ENCODE results near the gene BCL11A. TPM values are rescaled to one million over a fixed set of nuclear protein-coding genes. Genes with fewer than 3 reads are reported as not detected.

Gene BCL11A
- total and polyA plus RNA-seq, 4 donors = 0.08 to 8.5 (median 0.47) TPM

DNA sequence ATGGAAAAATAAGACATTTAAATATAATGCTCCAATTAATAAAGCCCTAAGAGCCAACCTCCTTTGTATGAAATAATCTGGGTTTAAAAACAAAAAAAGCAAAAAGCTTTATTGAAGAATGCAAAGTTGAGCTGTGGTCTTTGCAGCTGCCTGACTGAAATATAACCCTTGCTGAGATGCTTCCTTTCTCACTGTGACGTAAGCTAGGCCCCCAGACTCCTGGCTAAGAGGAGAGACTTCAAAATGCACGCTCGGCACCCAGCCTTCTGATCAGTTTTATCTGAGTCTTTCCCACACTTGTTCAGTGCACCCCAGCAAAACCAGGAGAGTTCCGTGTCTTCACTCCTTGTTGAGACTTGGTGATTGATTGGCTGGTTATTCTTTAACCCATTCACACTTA, 115.3 kb downstream of the BCL11A start:
- Histone ChIP-seq H3K36me3 (ENCODE audit: control insufficient read depth in 4 of 4, insufficient read depth in 3 of 4, low read depth in 1 of 4, low read length in 3 of 4) (no peaks in the 10 kb centered on the region), H3K9me3 (ENCODE audit: control insufficient read depth in 4 of 4, low read length in 3 of 4) (no peaks in the 10 kb centered on the region), H3K27me3 (ENCODE audit: control insufficient read depth in 4 of 4, insufficient read depth in 4 of 4, low read length in 3 of 4) (no peaks in the 10 kb centered on the region), H3K4me3 (ENCODE audit: low read depth in 1 of 3, low read length in 3 of 3) (no peak overlapping the region), H3K4me1 (ENCODE audit: control insufficient read depth in 4 of 4, insufficient read depth in 4 of 4, low read length in 3 of 4) (no peaks in the 10 kb centered on the region), H3K9ac (ENCODE audit: low read depth in 1 of 2, low read length in 2 of 2) (no peak overlapping the region), H3K27ac (ENCODE audit: low read depth in 1 of 2, low read length in 2 of 2) (no peak overlapping the region)
- no peak for DNase-seq (ENCODE audit: low spot score)
- WGBS = 90% methylated on average over 4 of the region's 4 CpGs
- TF ChIP-seq EGR1 (IDR thresholded peaks at IDR 0.05; ENCODE audit: low read depth in 2 of 2) (no peak), FOXA1 (IDR thresholded peaks at IDR 0.05) (no peak), HNF4G (IDR thresholded peaks at IDR 0.05) (no peak), SP1 (IDR thresholded peaks at IDR 0.05) (no peak), FOXA2 (IDR thresholded peaks at IDR 0.05) (no peak), TAF1 (conservative IDR thresholded peaks at IDR 0.05) (no peak), NR2F2 (IDR thresholded peaks at IDR 0.05) (no peak), GABPA (IDR thresholded peaks at IDR 0.05 in 1 of 2, conservative IDR thresholded peaks at IDR 0.05 in 1 of 2) (no peak), HNF4A (conservative IDR thresholded peaks at IDR 0.05) (no peak), RXRA (IDR thresholded peaks at IDR 0.05) (no peak), YY1 (IDR thresholded peaks at IDR 0.05) (no peak), JUND (IDR thresholded peaks at IDR 0.05) (no peak), RAD21 (IDR thresholded peaks at IDR 0.05) (no peak)
- TF ChIP-seq, protein P1, sequence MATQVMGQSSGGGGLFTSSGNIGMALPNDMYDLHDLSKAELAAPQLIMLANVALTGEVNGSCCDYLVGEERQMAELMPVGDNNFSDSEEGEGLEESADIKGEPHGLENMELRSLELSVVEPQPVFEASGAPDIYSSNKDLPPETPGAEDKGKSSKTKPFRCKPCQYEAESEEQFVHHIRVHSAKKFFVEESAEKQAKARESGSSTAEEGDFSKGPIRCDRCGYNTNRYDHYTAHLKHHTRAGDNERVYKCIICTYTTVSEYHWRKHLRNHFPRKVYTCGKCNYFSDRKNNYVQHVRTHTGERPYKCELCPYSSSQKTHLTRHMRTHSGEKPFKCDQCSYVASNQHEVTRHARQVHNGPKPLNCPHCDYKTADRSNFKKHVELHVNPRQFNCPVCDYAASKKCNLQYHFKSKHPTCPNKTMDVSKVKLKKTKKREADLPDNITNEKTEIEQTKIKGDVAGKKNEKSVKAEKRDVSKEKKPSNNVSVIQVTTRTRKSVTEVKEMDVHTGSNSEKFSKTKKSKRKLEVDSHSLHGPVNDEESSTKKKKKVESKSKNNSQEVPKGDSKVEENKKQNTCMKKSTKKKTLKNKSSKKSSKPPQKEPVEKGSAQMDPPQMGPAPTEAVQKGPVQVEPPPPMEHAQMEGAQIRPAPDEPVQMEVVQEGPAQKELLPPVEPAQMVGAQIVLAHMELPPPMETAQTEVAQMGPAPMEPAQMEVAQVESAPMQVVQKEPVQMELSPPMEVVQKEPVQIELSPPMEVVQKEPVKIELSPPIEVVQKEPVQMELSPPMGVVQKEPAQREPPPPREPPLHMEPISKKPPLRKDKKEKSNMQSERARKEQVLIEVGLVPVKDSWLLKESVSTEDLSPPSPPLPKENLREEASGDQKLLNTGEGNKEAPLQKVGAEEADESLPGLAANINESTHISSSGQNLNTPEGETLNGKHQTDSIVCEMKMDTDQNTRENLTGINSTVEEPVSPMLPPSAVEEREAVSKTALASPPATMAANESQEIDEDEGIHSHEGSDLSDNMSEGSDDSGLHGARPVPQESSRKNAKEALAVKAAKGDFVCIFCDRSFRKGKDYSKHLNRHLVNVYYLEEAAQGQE (IDR thresholded peaks at IDR 0.05) = no peak
- TF ChIP-seq, protein P2, sequence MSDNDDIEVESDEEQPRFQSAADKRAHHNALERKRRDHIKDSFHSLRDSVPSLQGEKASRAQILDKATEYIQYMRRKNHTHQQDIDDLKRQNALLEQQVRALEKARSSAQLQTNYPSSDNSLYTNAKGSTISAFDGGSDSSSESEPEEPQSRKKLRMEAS (IDR thresholded peaks at IDR 0.05) = no peak
- TF ChIP-seq, protein P3, sequence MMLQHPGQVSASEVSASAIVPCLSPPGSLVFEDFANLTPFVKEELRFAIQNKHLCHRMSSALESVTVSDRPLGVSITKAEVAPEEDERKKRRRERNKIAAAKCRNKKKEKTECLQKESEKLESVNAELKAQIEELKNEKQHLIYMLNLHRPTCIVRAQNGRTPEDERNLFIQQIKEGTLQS (IDR thresholded peaks at IDR 0.05) = no peak
- TF ChIP-seq, protein P4, sequence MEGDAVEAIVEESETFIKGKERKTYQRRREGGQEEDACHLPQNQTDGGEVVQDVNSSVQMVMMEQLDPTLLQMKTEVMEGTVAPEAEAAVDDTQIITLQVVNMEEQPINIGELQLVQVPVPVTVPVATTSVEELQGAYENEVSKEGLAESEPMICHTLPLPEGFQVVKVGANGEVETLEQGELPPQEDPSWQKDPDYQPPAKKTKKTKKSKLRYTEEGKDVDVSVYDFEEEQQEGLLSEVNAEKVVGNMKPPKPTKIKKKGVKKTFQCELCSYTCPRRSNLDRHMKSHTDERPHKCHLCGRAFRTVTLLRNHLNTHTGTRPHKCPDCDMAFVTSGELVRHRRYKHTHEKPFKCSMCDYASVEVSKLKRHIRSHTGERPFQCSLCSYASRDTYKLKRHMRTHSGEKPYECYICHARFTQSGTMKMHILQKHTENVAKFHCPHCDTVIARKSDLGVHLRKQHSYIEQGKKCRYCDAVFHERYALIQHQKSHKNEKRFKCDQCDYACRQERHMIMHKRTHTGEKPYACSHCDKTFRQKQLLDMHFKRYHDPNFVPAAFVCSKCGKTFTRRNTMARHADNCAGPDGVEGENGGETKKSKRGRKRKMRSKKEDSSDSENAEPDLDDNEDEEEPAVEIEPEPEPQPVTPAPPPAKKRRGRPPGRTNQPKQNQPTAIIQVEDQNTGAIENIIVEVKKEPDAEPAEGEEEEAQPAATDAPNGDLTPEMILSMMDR (IDR thresholded peaks at IDR 0.05; ENCODE audit: low read depth, low read length, missing input control) = no peak
- TF ChIP-seq, protein P5, sequence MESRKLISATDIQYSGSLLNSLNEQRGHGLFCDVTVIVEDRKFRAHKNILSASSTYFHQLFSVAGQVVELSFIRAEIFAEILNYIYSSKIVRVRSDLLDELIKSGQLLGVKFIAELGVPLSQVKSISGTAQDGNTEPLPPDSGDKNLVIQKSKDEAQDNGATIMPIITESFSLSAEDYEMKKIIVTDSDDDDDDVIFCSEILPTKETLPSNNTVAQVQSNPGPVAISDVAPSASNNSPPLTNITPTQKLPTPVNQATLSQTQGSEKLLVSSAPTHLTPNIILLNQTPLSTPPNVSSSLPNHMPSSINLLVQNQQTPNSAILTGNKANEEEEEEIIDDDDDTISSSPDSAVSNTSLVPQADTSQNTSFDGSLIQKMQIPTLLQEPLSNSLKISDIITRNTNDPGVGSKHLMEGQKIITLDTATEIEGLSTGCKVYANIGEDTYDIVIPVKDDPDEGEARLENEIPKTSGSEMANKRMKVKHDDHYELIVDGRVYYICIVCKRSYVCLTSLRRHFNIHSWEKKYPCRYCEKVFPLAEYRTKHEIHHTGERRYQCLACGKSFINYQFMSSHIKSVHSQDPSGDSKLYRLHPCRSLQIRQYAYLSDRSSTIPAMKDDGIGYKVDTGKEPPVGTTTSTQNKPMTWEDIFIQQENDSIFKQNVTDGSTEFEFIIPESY (IDR thresholded peaks at IDR 0.05) = no peak

Data from liver (tissue), 9 donors.